Neutrophil (primary cell): ENCODE results near the gene AP2B1.

Source experiments
- H3K27ac ChIP-seq: fragments of 200-600 bp; sonication (generic); 2 replicates; pipeline ENCODE4 v1.5.1; 2016; ENCODE audit warnings: mild to moderate bottlenecking, moderate library complexity
- H3K27me3 ChIP-seq: fragments of 200-600 bp; sonication (generic); 2 replicates; pipeline ENCODE4 v1.6.0; 2016; ENCODE audit warnings: mild to moderate bottlenecking
- H3K36me3 ChIP-seq: fragments of 200-600 bp; sonication (generic); 2 replicates; pipeline ENCODE4 v1.5.1; 2017
- H3K4me1 ChIP-seq, 2 experiments: fragments of 200-600 bp in 1 of 2; sonication (generic) in 1 of 2; 1 replicate in 1 of 2; 2 replicates in 1 of 2; pipeline versions ENCODE4 v1.5.1 to v1.6.1; 2013 to 2016; ENCODE audit warnings: low read depth in 1 of 2, low read length in 1 of 2, mild to moderate bottlenecking in 1 of 2, moderate library complexity in 1 of 2; ENCODE audit not compliant: control insufficient read depth in 1 of 2, insufficient read depth in 1 of 2
- H3K4me3 ChIP-seq, 2 experiments: fragments of 200-600 bp in 1 of 2; sonication (generic) in 1 of 2; 1 replicate in 1 of 2; 2 replicates in 1 of 2; pipeline ENCODE4 v1.5.1; 2013 to 2016; ENCODE audit warnings: low read depth in 1 of 2, low read length in 1 of 2, mild to moderate bottlenecking in 1 of 2, moderate library complexity in 1 of 2
- H3K9me3 ChIP-seq: fragments of 200-600 bp; sonication (generic); 2 replicates; pipeline ENCODE4 v1.5.1; 2016
- TF ChIP-seq, protein P1 (sequence below): fragments of 200-600 bp; sonication (generic); IDR thresholded peaks from 2 replicates; pipeline ENCODE4 v1.5.1; 2016; ENCODE audit warnings: antibody characterized with exemption

AP2B1 gene

DNA sequence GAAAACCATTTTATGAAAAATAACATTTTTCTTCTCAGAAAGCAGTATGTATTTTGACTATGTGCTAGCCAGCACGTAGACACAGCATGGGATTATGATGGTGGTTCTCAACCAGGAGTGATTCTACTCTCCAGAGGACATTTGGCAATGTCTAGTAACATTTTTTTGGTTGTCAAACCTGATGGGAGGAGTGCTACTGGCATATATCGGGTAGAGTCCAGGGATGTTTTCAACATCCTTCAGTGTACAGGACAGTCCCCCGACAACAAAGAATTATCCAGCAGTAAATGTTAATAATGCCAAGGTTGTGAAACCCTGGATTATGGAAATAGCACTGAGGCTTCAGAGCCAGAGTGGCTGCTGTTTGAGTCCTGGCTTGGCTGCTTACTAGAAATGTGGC, 27.7 kb downstream of the AP2B1 start:
- no peaks in the 10 kb centered on the region for H3K4me1 ChIP-seq
- H3K27ac ChIP-seq: no peak overlapping the region
- H3K9me3 ChIP-seq: no peaks in the 10 kb centered on the region
- H3K36me3 ChIP-seq: peaks cover 57% of the 10 kb centered on the region
- TF ChIP-seq, protein P1, sequence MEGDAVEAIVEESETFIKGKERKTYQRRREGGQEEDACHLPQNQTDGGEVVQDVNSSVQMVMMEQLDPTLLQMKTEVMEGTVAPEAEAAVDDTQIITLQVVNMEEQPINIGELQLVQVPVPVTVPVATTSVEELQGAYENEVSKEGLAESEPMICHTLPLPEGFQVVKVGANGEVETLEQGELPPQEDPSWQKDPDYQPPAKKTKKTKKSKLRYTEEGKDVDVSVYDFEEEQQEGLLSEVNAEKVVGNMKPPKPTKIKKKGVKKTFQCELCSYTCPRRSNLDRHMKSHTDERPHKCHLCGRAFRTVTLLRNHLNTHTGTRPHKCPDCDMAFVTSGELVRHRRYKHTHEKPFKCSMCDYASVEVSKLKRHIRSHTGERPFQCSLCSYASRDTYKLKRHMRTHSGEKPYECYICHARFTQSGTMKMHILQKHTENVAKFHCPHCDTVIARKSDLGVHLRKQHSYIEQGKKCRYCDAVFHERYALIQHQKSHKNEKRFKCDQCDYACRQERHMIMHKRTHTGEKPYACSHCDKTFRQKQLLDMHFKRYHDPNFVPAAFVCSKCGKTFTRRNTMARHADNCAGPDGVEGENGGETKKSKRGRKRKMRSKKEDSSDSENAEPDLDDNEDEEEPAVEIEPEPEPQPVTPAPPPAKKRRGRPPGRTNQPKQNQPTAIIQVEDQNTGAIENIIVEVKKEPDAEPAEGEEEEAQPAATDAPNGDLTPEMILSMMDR: no peak
- no peaks in the 10 kb centered on the region for H3K27me3 ChIP-seq
- no peak overlapping the region for H3K4me3 ChIP-seq

DNA sequence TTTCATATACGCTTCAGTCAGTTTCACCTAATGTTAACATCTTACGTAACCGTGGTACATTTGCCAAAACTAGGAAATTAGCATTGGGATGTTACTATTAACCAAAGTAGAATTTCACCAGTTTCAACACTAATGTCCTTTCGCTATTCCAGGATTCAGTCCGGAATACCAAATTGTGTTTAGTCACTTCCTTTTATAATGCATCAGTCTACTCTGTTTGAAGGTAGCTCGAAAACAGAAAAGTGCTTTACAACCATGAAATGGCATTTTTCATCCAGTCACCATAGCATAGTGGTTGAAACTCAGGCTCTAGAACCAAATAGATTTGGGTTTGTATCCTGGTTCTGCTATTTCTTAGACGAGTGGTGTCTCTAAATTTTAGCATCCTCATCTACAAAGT, 29.4 kb downstream of the AP2B1 start:
- Histone ChIP-seq H3K4me3 (no peak overlapping the region), H3K27ac (no peak overlapping the region), H3K4me1 (no peaks in the 10 kb centered on the region), H3K27me3 (no peaks in the 10 kb centered on the region), H3K9me3 (no peaks in the 10 kb centered on the region), H3K36me3 (peaks cover 47% of the 10 kb centered on the region)
- TF ChIP-seq, protein P1: no peak

DNA sequence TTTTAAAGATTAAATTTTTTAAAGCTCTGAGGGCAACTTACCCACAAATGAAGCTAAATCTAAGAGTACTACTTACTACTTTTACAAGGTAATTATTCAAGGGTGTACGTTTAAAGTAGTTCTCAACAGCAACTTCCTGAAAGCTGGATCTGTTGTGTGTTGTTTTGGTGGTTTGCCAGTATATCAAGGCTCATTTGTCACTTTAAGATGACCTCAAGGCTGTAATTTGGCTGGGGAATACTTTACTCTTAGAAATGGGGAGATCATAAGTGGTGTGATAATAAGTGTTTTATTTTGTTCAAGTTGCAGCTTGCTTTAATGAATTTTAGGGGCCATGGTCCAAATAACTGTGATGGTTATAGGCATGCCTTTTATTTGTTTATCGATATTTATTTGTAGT, 30.4 kb downstream of the AP2B1 start:
- H3K4me3 ChIP-seq: no peak overlapping the region
- no peaks in the 10 kb centered on the region for H3K9me3 ChIP-seq
- H3K27me3 ChIP-seq: no peaks in the 10 kb centered on the region
- H3K27ac ChIP-seq: no peak overlapping the region
- H3K36me3 ChIP-seq: peaks cover 49% of the 10 kb centered on the region
- TF ChIP-seq, protein P1: no peak
- H3K4me1 ChIP-seq: no peaks in the 10 kb centered on the region

DNA sequence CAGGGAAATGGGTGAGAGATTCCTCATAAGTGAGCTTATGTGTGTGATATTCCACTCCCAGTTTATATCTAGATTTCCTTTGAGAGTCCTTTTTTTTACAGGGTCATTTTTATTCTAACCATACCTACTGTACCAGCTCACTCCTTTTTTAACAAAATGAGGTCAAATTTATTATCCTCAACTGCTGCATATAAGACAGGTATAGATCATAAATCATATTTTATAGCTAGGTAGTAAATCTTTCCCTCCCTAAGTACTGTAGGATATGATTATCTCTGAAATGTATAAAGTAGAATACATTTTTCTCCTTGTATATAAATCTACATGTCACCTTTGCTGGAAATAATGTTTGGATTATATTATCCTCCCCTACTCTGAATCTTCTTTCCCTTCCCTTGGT, 31.5 kb downstream of the AP2B1 start:
- peaks cover 44% of the 10 kb centered on the region for H3K36me3 ChIP-seq
- H3K27me3 ChIP-seq: no peaks in the 10 kb centered on the region
- no peak overlapping the region for H3K27ac ChIP-seq
- no peak overlapping the region for H3K4me3 ChIP-seq
- H3K9me3 ChIP-seq: no peaks in the 10 kb centered on the region
- TF ChIP-seq, protein P1: no peak
- no peaks in the 10 kb centered on the region for H3K4me1 ChIP-seq

DNA sequence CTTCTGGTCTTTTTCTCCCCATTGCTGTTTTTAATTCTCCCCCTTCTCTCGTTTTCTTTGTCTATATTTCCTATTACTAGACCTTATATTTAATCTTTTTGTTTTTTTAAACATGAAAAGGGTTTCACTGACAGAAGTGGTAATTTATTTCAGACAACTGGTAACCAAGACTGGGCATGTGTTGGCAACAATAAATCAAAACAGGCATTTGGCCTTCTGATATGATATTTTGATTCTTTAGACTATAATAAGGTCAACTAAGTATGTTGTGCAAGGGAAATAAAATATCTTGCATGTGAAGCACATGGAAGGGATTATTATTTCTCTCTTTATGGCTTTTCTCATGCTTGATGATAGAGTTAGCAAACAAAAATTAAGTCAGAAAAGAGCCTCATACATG, 34.6 kb downstream of the AP2B1 start:
- Histone ChIP-seq H3K27ac (no peak overlapping the region), H3K9me3 (no peaks in the 10 kb centered on the region), H3K4me3 (no peak overlapping the region), H3K4me1 (no peaks in the 10 kb centered on the region), H3K36me3 (peaks cover 64% of the 10 kb centered on the region), H3K27me3 (no peaks in the 10 kb centered on the region)
- TF ChIP-seq, protein P1: no peak

DNA sequence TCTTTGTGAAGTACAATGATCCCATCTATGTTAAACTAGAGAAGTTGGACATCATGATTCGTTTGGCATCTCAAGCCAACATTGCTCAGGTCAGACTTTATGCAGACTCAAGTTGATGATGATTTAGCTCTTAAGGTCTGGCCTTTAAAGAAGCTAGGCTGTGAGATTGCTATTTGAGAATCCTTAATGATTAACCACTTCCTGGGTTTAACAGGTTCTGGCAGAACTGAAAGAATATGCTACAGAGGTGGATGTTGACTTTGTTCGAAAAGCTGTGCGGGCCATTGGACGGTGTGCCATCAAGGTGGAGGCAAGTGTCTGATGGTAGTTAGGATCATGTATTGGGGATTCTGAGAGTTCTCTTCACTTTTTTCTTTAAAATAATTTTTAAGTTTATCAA, 40.3 kb downstream of the AP2B1 start:
- no peak overlapping the region for H3K4me3 ChIP-seq
- H3K36me3 ChIP-seq: peaks cover 87% of the 10 kb centered on the region
- no peaks in the 10 kb centered on the region for H3K27me3 ChIP-seq
- TF ChIP-seq, protein P1: no peak
- H3K4me1 ChIP-seq: no peaks in the 10 kb centered on the region
- no peak overlapping the region for H3K27ac ChIP-seq
- H3K9me3 ChIP-seq: no peaks in the 10 kb centered on the region
